CD4-positive, alpha-beta T cell (primary cell): ENCODE results near the gene LYPD4. TPM values are rescaled to one million over a fixed set of nuclear protein-coding genes. Genes with fewer than 3 reads are reported as not detected.
A peak's percentile ranks its signal among the peaks of the same experiment; 100 is the strongest.

Source experiments
- ATAC-seq: fragments of 200-7000 bp; cut with Tn5 transposase; one replicate; pipeline ENCODE4 v1.10.0; 2022; ENCODE audit warnings: mild to moderate bottlenecking; ENCODE audit not compliant: poor library complexity
- CTCF ChIA-PET: fragments of 350-600 bp; sonication (Branson Sonifier 250); formaldehyde crosslinking; loops from one replicate; lab custom pipeline; 2021; ENCODE audit warnings: antibody characterized with exemption, inconsistent platforms; lab: Charles Lee
- POLR2A ChIA-PET: fragments of 350-600 bp; sonication (Branson Sonifier 250); formaldehyde crosslinking; loops from one replicate; lab custom pipeline; 2021; ENCODE audit warnings: antibody characterized with exemption, inconsistent platforms; lab: Charles Lee
- DNase-seq, 14 experiments: peaks; one replicate each; pipeline ENCODE4 v3.0.0-alpha.2; 2013 to 2020; ENCODE audit warnings: mixed read lengths in 2 of 14
- H3K27ac ChIP-seq, 2 donors: one replicate each; pipeline versions ENCODE4 v1.5.1 to v1.7.0; 2013; ENCODE audit warnings: low read length in 2 of 2, low read depth in 1 of 2, mild to moderate bottlenecking in 1 of 2
- H3K27me3 ChIP-seq, 2 experiments: 1 replicate in 1 of 2; 2 replicates in 1 of 2; pipeline versions ENCODE4 v1.6.1 to v1.7.0; 2013; ENCODE audit warnings: low read length in 2 of 2, control low read depth in 1 of 2, mild to moderate bottlenecking in 1 of 2, moderate library complexity in 1 of 2; ENCODE audit not compliant: insufficient read depth in 2 of 2, control insufficient read depth in 1 of 2
- H3K36me3 ChIP-seq: one replicate; pipeline ENCODE4 v1.6.1; 2013; ENCODE audit warnings: low read length, control low read depth; ENCODE audit not compliant: insufficient read depth
- H3K4me1 ChIP-seq: one replicate; pipeline ENCODE4 v1.6.1; 2013; ENCODE audit warnings: low read length, control low read depth; ENCODE audit not compliant: insufficient read depth
- H3K4me3 ChIP-seq: one replicate; pipeline ENCODE4 v1.5.1; 2013; ENCODE audit warnings: mild to moderate bottlenecking, low read length, moderate library complexity
- H3K9me3 ChIP-seq, 2 experiments: 1 replicate in 1 of 2; 2 replicates in 1 of 2; pipeline versions ENCODE4 v1.6.1 to v1.7.0; 2013; ENCODE audit warnings: low read length in 2 of 2, mild to moderate bottlenecking in 2 of 2, control low read depth in 1 of 2, moderate library complexity in 1 of 2; ENCODE audit not compliant: control insufficient read depth in 1 of 2, insufficient read depth in 1 of 2
- H3K27ac Mint-ChIP-seq: one replicate; pipeline ENCODE4 v1.8.0; 2020; ENCODE audit warnings: mixed read lengths
- H3K27me3 Mint-ChIP-seq: one replicate; pipeline ENCODE4 v1.8.0; 2021; ENCODE audit warnings: mixed read lengths
- H3K36me3 Mint-ChIP-seq: one replicate; pipeline ENCODE4 v1.8.0; 2021; ENCODE audit warnings: low read depth, mixed read lengths
- H3K4me1 Mint-ChIP-seq: one replicate; pipeline ENCODE4 v1.8.0; 2021; ENCODE audit warnings: low read depth, mixed read lengths
- H3K4me3 Mint-ChIP-seq: one replicate; pipeline ENCODE4 v1.8.0; 2020; ENCODE audit warnings: mild to moderate bottlenecking, mixed read lengths
- H3K9me3 Mint-ChIP-seq: one replicate; pipeline ENCODE4 v1.8.0; 2020; ENCODE audit warnings: mixed read lengths
- CTCF ChIP-seq: fragments of 200-600 bp; IDR thresholded peaks from one replicate; pipeline ENCODE4 v1.8.0; 2022; ENCODE audit warnings: antibody characterized with exemption, mild to moderate bottlenecking
- intact Hi-C, 2 experiments: fragments of 100-400 bp; cut with DNase I in 1 of 2; cut with micrococcal nuclease in 1 of 2; formaldehyde crosslinking; loops; one replicate each; pipeline versions ENCODE4 v1.15.1 to v1.9.0; 2023 to 2025; cut with DNase I, micrococcal nuclease
- total RNA-seq, 174 experiments: library from RNA in 2 of 174; stranded (reverse) in 2 of 174; gene quantifications; one replicate each; pipeline ENCODE4 v1.2.3 and lab custom pipeline; 2021 to 2026

Gene LYPD4
- total RNA-seq, 2 experiments from 2014 or later = not detected

GRCh38 chr19:41872775-41873647 lies 28.5 kb upstream of the LYPD4 start:
- no peak overlapping the region for H3K4me3 ChIP-seq
- Mint-ChIP-seq H3K27me3 (no peaks in the 10 kb centered on the region), H3K4me3 (peak overlapping the region; percentile 71), H3K27ac (peak overlapping the region; percentile 98), H3K36me3 (peaks cover 38% of the 10 kb centered on the region), H3K4me1 (peaks cover 80% of the 10 kb centered on the region), H3K9me3 (no peaks in the 10 kb centered on the region)
- ATAC-seq (no peak), DNase-seq (peak; percentile 55 to 82 (median 66))
- H3K4me1 ChIP-seq = peaks cover 100% of the 10 kb centered on the region
- H3K27me3 ChIP-seq = no peaks in the 10 kb centered on the region
- peak; percentile 86 for TF ChIP-seq CTCF
- ChIA-PET CTCF (interaction anchor here (0.6 to 7.3 kb wide), 23 partner anchors 9 to 162 kb away, joined by 3 to 119 read pairs (median 5); partner anchors contain the start of genes ERFL, RABAC1 and RPS19), POLR2A (interaction anchor here (0.6 to 11.4 kb wide), 14 partner anchors 10 to 85 kb away, joined by 3 to 465 read pairs (median 6); partner anchors contain the start of genes ARHGEF1, ERFL and RPS19)
- H3K27ac ChIP-seq = peak overlapping the region; percentile 66 to 67
- H3K36me3 ChIP-seq = peaks cover 27% of the 10 kb centered on the region
- intact Hi-C loops = loop anchor here (1.0 to 5.0 kb wide), 4 partner anchors 13 to 78 kb away; partner anchors contain the start of gene RPS19 (in 1 of the 2)
- no peaks in the 10 kb centered on the region for H3K9me3 ChIP-seq

DNA sequence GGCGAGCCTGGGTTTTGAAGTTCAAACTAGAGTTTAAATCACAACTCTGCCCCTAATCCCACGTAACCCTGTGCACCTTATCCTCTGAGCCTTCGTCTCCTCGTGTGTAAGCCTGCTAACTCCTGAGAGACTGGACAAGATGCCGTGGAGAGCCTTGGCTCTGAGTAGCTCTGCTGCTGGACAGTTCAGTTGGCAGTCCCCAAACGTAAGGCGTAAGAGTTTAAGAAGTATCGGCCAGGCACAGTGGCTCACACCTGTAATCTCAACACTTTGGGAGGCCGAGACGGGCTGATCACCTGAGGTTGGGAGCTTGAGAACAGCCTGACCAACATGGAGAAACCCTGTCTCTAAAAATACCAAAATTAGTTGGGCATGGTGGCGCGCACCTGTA lies 27.9 kb upstream of the LYPD4 start:
- peak in 1 of 14 experiments; percentile 20 for DNase-seq
- Histone ChIP-seq H3K4me1 (peaks cover 100% of the 10 kb centered on the region), H3K36me3 (peaks cover 30% of the 10 kb centered on the region), H3K4me3 (no peak overlapping the region), H3K9me3 (no peaks in the 10 kb centered on the region), H3K27ac (peak overlapping the region; percentile 66 to 67), H3K27me3 (no peaks in the 10 kb centered on the region)
- intact Hi-C loops = loop anchor here in 1 of 2 experiments (5.0 kb wide), 1 partner anchor 60 kb away; no protein-coding TSS in a partner anchor
- Mint-ChIP-seq H3K4me3 (no peak overlapping the region), H3K4me1 (peaks cover 79% of the 10 kb centered on the region), H3K36me3 (peaks cover 43% of the 10 kb centered on the region), H3K27ac (peak overlapping the region; percentile 98), H3K27me3 (no peaks in the 10 kb centered on the region), H3K9me3 (no peaks in the 10 kb centered on the region)
- ChIA-PET POLR2A (interaction anchor here (1.1 to 11.4 kb wide), 13 partner anchors 9 to 86 kb away, joined by 3 to 465 read pairs (median 6); partner anchors contain the start of genes ARHGEF1 and RPS19), CTCF (interaction anchor here (1.1 to 7.3 kb wide), 14 partner anchors 8 to 86 kb away, joined by 4 to 119 read pairs (median 8); partner anchors contain the start of genes ERFL, RABAC1 and RPS19)
- no peak for TF ChIP-seq CTCF
- no peak for ATAC-seq
